HepG2 (cell line): ENCODE measurements around the gene MTPN.

Source experiments
- NFE2 ChIP-seq: sonication (generic); formaldehyde crosslinking; IDR thresholded peaks from 2 replicates; pipeline ENCODE4 v1.4.0; 2020; ENCODE audit warnings: missing genetic modification reagents
- RFX5 ChIP-seq: IDR thresholded peaks from 2 replicates; pipeline ENCODE4 v1.6.1; 2011; ENCODE audit warnings: low read depth, low read length, improper control_type of control experiment
- RNF2 ChIP-seq: fragments of 450-650 bp; conservative IDR thresholded peaks from 2 replicates; pipeline ENCODE4 v1.6.1; 2016; ENCODE audit warnings: low read depth
- TRIM24 ChIP-seq: sonication (generic); formaldehyde crosslinking; IDR thresholded peaks from 2 replicates; pipeline ENCODE4 v1.8.0; 2022; ENCODE audit warnings: mild to moderate bottlenecking, missing genetic modification reagents

GRCh38 chr7:135962802-135963201 is 14.4 kb downstream of the MTPN start:
- TF ChIP-seq TRIM24 (CRISPR knock-in tag) (no peak), NFE2 (CRISPR knock-in tag) (no peak), RFX5 (no peak), RNF2 (no peak)
